ENCODE measurements around the gene H3-3A.

GRCh38 chr1:226082587-226082917 lies 20.0 kb downstream of the H3-3A start:
- TF ChIP-seq, protein P1, sequence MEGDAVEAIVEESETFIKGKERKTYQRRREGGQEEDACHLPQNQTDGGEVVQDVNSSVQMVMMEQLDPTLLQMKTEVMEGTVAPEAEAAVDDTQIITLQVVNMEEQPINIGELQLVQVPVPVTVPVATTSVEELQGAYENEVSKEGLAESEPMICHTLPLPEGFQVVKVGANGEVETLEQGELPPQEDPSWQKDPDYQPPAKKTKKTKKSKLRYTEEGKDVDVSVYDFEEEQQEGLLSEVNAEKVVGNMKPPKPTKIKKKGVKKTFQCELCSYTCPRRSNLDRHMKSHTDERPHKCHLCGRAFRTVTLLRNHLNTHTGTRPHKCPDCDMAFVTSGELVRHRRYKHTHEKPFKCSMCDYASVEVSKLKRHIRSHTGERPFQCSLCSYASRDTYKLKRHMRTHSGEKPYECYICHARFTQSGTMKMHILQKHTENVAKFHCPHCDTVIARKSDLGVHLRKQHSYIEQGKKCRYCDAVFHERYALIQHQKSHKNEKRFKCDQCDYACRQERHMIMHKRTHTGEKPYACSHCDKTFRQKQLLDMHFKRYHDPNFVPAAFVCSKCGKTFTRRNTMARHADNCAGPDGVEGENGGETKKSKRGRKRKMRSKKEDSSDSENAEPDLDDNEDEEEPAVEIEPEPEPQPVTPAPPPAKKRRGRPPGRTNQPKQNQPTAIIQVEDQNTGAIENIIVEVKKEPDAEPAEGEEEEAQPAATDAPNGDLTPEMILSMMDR (IDR thresholded peaks at IDR 0.05; ENCODE audit: low read depth, low read length) = no peak
- no peak for TF ChIP-seq EZH2phosphoT487 (IDR thresholded peaks at IDR 0.05; ENCODE audit: low read depth)

Data from OCI-LY3 (cell line).